ENCODE measurements around the gene EML3. TPM values are rescaled to one million over a fixed set of nuclear protein-coding genes. Genes with fewer than 3 reads are reported as not detected.
A peak's percentile ranks its signal among the peaks of the same experiment; 100 is the strongest.

EML3 gene
- total and polyA plus RNA-seq, 12 donors, result 7.7 to 50.4 (median 16.2) TPM

DNA sequence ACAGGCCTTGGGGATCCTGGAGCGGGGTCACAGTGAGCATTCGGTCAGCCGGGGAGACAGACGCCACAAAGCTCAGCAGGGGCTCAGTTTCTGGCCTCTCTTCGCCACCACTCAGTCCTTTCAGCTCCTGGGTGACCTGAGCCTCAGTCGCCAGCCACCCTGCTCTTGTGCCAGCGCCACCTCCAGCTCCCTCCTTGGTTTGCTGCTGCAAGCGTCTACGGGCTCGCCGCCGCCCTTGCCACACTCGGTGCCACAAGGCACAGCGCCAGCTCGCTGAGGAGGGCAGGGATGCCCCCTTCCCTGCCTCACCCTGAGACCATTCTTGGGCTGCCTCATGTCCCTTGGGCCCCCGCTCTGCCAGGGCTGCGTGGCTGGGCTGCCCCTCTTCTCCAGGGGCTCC lies 37.4 kb downstream of the EML3 start:
- H3K36me3 ChIP-seq, result peaks cover 0 to 72% (median 16%) of the 10 kb centered on the region in 9 donors
- DNase-seq (peak in 1 of 2 donors; percentile 39), ATAC-seq (no peak)
- WGBS, 2 donors, result 55 to 57% methylated on average over 17 of the region's 17 CpGs
- peaks cover 11 to 67% (median 50%) of the 10 kb centered on the region in 9 donors for H3K4me1 ChIP-seq
- H3K4me3 ChIP-seq, result peak overlapping the region; percentile 52 to 95 (median 78)
- no peaks in the 10 kb centered on the region for H3K9me3 ChIP-seq
- TF ChIP-seq CTCF (IDR thresholded peaks at IDR 0.05), result no peak
- peak overlapping the region; percentile 81 to 98 (median 92) for H3K27ac ChIP-seq
- no peaks in the 10 kb centered on the region for H3K27me3 ChIP-seq
- intact Hi-C loops (cut with DNase I), result loop anchor here in 2 of 10 donors (2.0 to 10.0 kb wide), 2 partner anchors 16 to 280 kb away; partner anchors contain the start of gene TUT1 (in 1 of the 2)

- DNase-seq, result peak; percentile 36 to 53
- no peak for TF ChIP-seq CTCF (IDR thresholded peaks at IDR 0.05)
- Histone ChIP-seq H3K36me3 (peaks cover 0 to 72% (median 22%) of the 10 kb centered on the region in 9 donors), H3K27me3 (no peaks in the 10 kb centered on the region), H3K27ac (peak overlapping the region; percentile 81 to 98 (median 92)), H3K4me3 (peak overlapping the region; percentile 52 to 95 (median 78)), H3K9me3 (no peaks in the 10 kb centered on the region), H3K4me1 (peaks cover 11 to 73% (median 54%) of the 10 kb centered on the region in 9 donors)
- intact Hi-C loops (cut with DNase I), result loop anchor here in 2 of 10 donors (2.0 to 10.0 kb wide), 2 partner anchors 16 to 280 kb away; partner anchors contain the start of gene TUT1 (in 1 of the 2)
- WGBS, 2 donors, result 1% methylated on average over 33 of the region's 33 CpGs
- ATAC-seq, result peak; percentile 3 to 38 (median 23)
These were observed 38.1 kb downstream of the EML3 start for GRCh38 chr11:62574363-62575071.

DNA sequence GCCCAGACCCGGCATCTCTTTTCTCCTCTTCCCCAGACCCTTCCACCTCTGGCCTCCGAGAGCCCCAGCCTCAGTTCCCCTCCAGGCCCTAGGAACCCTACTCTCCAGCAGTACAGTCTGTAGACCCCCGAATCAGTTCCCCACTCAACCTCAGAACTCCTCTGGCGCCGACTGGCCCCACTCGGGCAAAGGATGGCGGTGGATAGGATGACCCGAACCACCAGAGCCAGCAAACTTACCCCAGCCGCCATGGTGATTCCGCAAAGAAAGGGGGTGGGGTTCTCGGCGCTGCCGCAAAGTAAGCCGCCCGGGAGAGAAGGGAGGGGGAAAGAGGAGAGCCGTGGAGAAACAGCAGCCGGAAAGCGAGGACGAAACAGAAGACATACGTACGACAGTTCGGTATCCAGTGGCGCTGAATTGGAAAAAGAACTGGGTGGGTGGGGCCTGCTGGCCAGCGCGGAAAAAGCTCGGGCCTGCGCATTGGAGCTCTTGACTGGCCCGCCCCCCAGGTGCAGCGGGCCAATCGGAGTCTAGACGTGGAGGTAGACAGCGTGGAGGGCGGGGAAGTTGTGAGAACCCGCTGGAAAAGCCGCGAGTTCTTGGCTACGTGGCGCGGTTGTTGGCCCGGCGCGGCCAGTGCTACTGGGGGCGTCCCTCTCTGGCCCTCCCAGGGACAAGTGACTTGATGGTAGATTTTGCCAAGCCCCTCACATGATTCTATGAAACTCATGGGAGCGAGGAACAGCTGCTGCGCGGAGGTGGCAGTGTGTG lies 38.8 kb downstream of the EML3 start, which contains the start of gene EEF1G:
EEF1G (minus strand) TSS at position 300 of the 771 bp plus-strand sequence; CDS start at position 251, 49 bp downstream.
- Histone ChIP-seq H3K9me3 (no peaks in the 10 kb centered on the region), H3K27ac (peak within 1 kb of the TSS; percentile 81 to 98 (median 92)), H3K36me3 (peaks cover 0 to 72% (median 27%) of the 10 kb centered on the region in 9 donors), H3K27me3 (no peaks in the 10 kb centered on the region), H3K4me3 (peak within 1 kb of the TSS; percentile 71 to 95 (median 85)), H3K4me1 (peaks cover 11 to 79% (median 54%) of the 10 kb centered on the region in 9 donors)
- TF ChIP-seq CTCF (IDR thresholded peaks at IDR 0.05), result no peak
- DNase-seq (peak; percentile 97 to 100), ATAC-seq (peak; percentile 95 to 97 (median 96))
- intact Hi-C loops (cut with DNase I), result loop anchor here in 2 of 10 donors (2.0 to 10.0 kb wide), 2 partner anchors 17 to 281 kb away; partner anchors contain the start of gene TUT1 (in 1 of the 2)
- WGBS, 2 donors, result 0% methylated on average over 46 of the region's 46 CpGs
